SK-N-SH (cell line): Measurements from ENCODE around the gene ABCA7. TPM values are rescaled to one million over a fixed set of nuclear protein-coding genes. Genes with fewer than 3 reads are reported as not detected.
"Not testable (repeated sequence)": the region's sequence is repeated elsewhere in the genome, so short reads cannot be mapped to it uniquely, and the experiment has no call there.

ENCODE experiments used
- CTCF ChIA-PET: fragments of 300-600, 350-600 bp; formaldehyde crosslinking; extraction: SDS; loops from one replicate; lab custom pipeline; 2021; lab: Yijun Ruan, JAX
- POLR2A ChIA-PET: fragments of 350-600 bp; sonication (Branson Sonifier 250); formaldehyde crosslinking; extraction: SDS; loops from one replicate; lab custom pipeline; 2020; ENCODE audit warnings: antibody characterized with exemption, inconsistent platforms; lab: Yijun Ruan, JAX
- DNase-seq: peaks from one replicate; pipeline ENCODE4 v3.0.0; 2012
- H2AFZ ChIP-seq: fragments of 200-600 bp; sonication (generic); 2 replicates; pipeline ENCODE4 v1.8.1; 2016; ENCODE audit warnings: antibody characterized with exemption, mild to moderate bottlenecking, low read depth
- H3F3A ChIP-seq: fragments of 200-600 bp; sonication (generic); replicated peaks from 2 replicates; pipeline ENCODE3; 2016; ENCODE audit warnings: antibody characterized with exemption, mild to moderate bottlenecking; ENCODE audit not compliant: insufficient read depth
- H3K27ac ChIP-seq, 2 experiments: fragments of 200-500 bp in 1 of 2; fragments of 200-600 bp in 1 of 2; sonication (Bioruptor generic) in 1 of 2; sonication (generic), shearing (Covaris generic) in 1 of 2; 2 replicates each; pipeline versions ENCODE4 v1.5.1 to v1.6.1; 2014 to 2016; ENCODE audit warnings: low read depth in 2 of 2, inconsistent platforms in 1 of 2, low read length in 1 of 2, mild to moderate bottlenecking in 1 of 2, mixed read lengths in 1 of 2
- H3K27me3 ChIP-seq: fragments of 200-600 bp; sonication (generic), shearing (Covaris generic); 2 replicates; pipeline ENCODE4 v1.6.1; 2016; ENCODE audit warnings: mixed run types; ENCODE audit not compliant: insufficient read depth
- H3K36me3 ChIP-seq, 2 experiments: fragments of 200-500 bp in 1 of 2; fragments of 200-600 bp in 1 of 2; sonication (Bioruptor generic) in 1 of 2; sonication (generic) in 1 of 2; replicated peaks in 1 of 2; 2 replicates each; pipeline versions ENCODE3 to v1.5.1; 2014 to 2016; ENCODE audit warnings: low read length in 1 of 2, mild to moderate bottlenecking in 1 of 2; ENCODE audit not compliant: insufficient read depth in 2 of 2, control insufficient read depth in 1 of 2
- H3K4me1 ChIP-seq, 2 experiments: fragments of 200-500 bp in 1 of 2; fragments of 200-600 bp in 1 of 2; sonication (Bioruptor generic) in 1 of 2; sonication (generic), shearing (Covaris generic) in 1 of 2; 2 replicates each; pipeline versions ENCODE4 v1.5.1 to v1.6.1; 2014 to 2016; ENCODE audit warnings: low read depth in 1 of 2, low read length in 1 of 2, mixed run types in 1 of 2; ENCODE audit not compliant: insufficient read depth in 2 of 2, control insufficient read depth in 1 of 2
- H3K4me2 ChIP-seq: fragments of 200-600 bp; sonication (generic), shearing (Covaris generic); 2 replicates; pipeline ENCODE4 v1.6.1; 2017; ENCODE audit warnings: mixed run types
- H3K4me3 ChIP-seq, 2 experiments: fragments of 200-500 bp in 1 of 2; fragments of 200-600 bp in 1 of 2; sonication (Bioruptor generic) in 1 of 2; sonication (generic), shearing (Covaris generic) in 1 of 2; 2 replicates each; pipeline versions ENCODE4 v1.5.1 to v1.8.1; 2014 to 2016; ENCODE audit warnings: low read depth in 2 of 2, inconsistent platforms in 1 of 2, low read length in 1 of 2, mild to moderate bottlenecking in 1 of 2, mixed read lengths in 1 of 2, moderate library complexity in 1 of 2
- H3K79me2 ChIP-seq: fragments of 200-600 bp; sonication (generic); 2 replicates; pipeline ENCODE4 v1.8.1; 2017; ENCODE audit warnings: mild to moderate bottlenecking; ENCODE audit not compliant: insufficient read depth
- H3K9ac ChIP-seq: fragments of 200-600 bp; sonication (generic); 2 replicates; pipeline ENCODE4 v1.6.1; 2017; ENCODE audit warnings: mixed run types
- H3K9me2 ChIP-seq: fragments of 200-600 bp; sonication (generic); 2 replicates; pipeline ENCODE4 v1.6.1; 2017; ENCODE audit warnings: mixed run types
- H3K9me3 ChIP-seq: fragments of 200-600 bp; sonication (generic); 2 replicates; pipeline ENCODE4 v1.6.1; 2017; ENCODE audit warnings: mixed run types, mild to moderate bottlenecking, moderate library complexity
- H4K20me1 ChIP-seq: fragments of 200-600 bp; sonication (generic); 2 replicates; pipeline ENCODE4 v1.6.1; 2017; ENCODE audit warnings: mild to moderate bottlenecking, mixed run types; ENCODE audit not compliant: insufficient read depth
- NFIC ChIP-seq: IDR thresholded peaks from 2 replicates; pipeline ENCODE4 v1.4.0; 2012; ENCODE audit warnings: borderline replicate concordance
- NRF1 ChIP-seq: IDR thresholded peaks from 2 replicates; pipeline ENCODE4 v1.6.1; 2012; ENCODE audit warnings: low read depth, mild to moderate bottlenecking, low read length
- POLR2AphosphoS5 ChIP-seq: IDR thresholded peaks from 2 replicates; pipeline ENCODE4 v1.6.1; 2012; ENCODE audit warnings: low read depth, low read length
- TEAD4 ChIP-seq: IDR thresholded peaks from 2 replicates; pipeline ENCODE4 v1.4.0; 2012; ENCODE audit warnings: mild to moderate bottlenecking, borderline replicate concordance; ENCODE audit not compliant: insufficient read depth
- WGBS: methylation state at CpG from one replicate; pipeline ENCODE4 v1.1.6; 2017; ENCODE audit warnings: low lambda C conversion rate; 5-methylcytosine and 5-hydroxymethylcytosine counted together
- polyA plus RNA-seq, 3 experiments: library from polyadenylated mRNA; depleted of rRNA; stranded (reverse); fragments of >200 nt; gene quantifications; 2 replicates each; pipeline ENCODE4 v1.2.3, GENCODE V29; 2012
- small RNA-seq, 7 experiments: library from RNA; depleted of rRNA; stranded (forward); fragments of <200 nt; gene quantifications; one replicate each; pipeline ENCODE3, GENCODE V24; 2012
- TF ChIP-seq, protein P1 (sequence below): IDR thresholded peaks from 2 replicates; pipeline ENCODE4; 2012
- TF ChIP-seq, protein P2 (sequence below): fragments of 150-350 bp; IDR thresholded peaks from 2 replicates; pipeline ENCODE4 v1.6.1; 2016; ENCODE audit warnings: mild to moderate bottlenecking, low read depth, low read length

ABCA7 gene
- polyA plus RNA-seq, 1 of the 3 experiments (the other 2 are of a cell fraction) = 7.8 TPM

DNA sequence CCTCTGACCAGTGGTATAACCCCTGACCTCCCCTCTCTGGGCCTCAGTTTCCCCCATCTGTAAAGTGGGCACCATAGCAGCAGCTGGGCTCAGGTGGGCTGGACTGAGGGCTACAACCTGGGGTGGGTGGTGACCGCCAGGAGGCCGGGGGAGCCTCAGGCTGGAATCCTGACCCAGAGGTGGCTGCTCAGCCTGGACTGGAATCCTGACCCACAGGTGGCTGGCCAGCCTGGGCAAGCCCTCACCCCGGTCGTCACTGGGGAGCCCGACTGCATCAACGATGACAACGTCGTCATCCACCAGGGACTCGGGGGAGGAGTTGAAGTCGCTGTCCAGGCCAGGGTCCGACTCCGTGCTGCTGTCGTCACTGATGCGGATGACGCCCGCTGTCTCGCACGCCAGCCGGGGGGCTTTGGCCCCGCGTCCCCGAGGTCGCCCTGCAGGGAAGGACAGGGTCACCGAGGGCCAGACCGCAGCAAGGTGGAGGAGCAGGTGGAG lies 74.1 kb downstream of the ABCA7 start:
- Histone ChIP-seq H3F3A (peaks cover 4% of the 10 kb centered on the region), H3K79me2 (no peaks in the 10 kb centered on the region), H3K4me1 (peaks cover 5 to 7% of the 10 kb centered on the region in 2 experiments; a peak in 2 of 4 replicates), H3K4me3 (no peak overlapping the region), H3K36me3 (peaks cover 0 to 28% of the 10 kb centered on the region in 2 experiments), H3K9me3 (no peaks in the 10 kb centered on the region), H4K20me1 (no peaks in the 10 kb centered on the region), H3K4me2 (no peak overlapping the region), H2AFZ (no peak overlapping the region), H3K9ac (no peak overlapping the region), H3K27ac (peak overlapping the region; percentile 32 to 79; a peak in 2 of 4 replicates), H3K27me3 (no peaks in the 10 kb centered on the region), H3K9me2 (no peaks in the 10 kb centered on the region)
- no peak for TF ChIP-seq POLR2AphosphoS5
- TF ChIP-seq, protein P1, sequence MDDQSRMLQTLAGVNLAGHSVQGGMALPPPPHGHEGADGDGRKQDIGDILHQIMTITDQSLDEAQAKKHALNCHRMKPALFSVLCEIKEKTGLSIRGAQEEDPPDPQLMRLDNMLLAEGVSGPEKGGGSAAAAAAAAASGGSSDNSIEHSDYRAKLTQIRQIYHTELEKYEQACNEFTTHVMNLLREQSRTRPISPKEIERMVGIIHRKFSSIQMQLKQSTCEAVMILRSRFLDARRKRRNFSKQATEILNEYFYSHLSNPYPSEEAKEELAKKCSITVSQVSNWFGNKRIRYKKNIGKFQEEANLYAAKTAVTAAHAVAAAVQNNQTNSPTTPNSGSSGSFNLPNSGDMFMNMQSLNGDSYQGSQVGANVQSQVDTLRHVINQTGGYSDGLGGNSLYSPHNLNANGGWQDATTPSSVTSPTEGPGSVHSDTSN = no peak
- TF ChIP-seq TEAD4 = no peak
- TF ChIP-seq, protein P2, sequence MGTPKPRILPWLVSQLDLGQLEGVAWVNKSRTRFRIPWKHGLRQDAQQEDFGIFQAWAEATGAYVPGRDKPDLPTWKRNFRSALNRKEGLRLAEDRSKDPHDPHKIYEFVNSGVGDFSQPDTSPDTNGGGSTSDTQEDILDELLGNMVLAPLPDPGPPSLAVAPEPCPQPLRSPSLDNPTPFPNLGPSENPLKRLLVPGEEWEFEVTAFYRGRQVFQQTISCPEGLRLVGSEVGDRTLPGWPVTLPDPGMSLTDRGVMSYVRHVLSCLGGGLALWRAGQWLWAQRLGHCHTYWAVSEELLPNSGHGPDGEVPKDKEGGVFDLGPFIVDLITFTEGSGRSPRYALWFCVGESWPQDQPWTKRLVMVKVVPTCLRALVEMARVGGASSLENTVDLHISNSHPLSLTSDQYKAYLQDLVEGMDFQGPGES = no peak
- TF ChIP-seq NFIC = no peak
- no peak for TF ChIP-seq NRF1
- WGBS = no CpG with 5 or more reads among the region's 25 CpGs
- DNase-seq = no peak
- ChIA-PET POLR2A (interaction anchor here (0.9 to 2.0 kb wide), 2 partner anchors 10 to 80 kb away, joined by 9 to 15 read pairs; partner anchors contain the start of gene GPX4), CTCF (interaction anchor here (0.6 to 3.8 kb wide), 44 partner anchors 9 to 485 kb away, joined by 3 to 63 read pairs (median 7); partner anchors contain the start of genes ARHGAP45, ATP5F1D, GPX4 and POLR2E)

- H3K27me3 ChIP-seq, H3K4me2 ChIP-seq, H3K79me2 ChIP-seq, H2AFZ ChIP-seq, H4K20me1 ChIP-seq, H3F3A ChIP-seq, H3K9me3 ChIP-seq, H3K9me2 ChIP-seq, H3K9ac ChIP-seq, DNase-seq, H3K4me1 ChIP-seq, H3K4me3 ChIP-seq, H3K27ac ChIP-seq, POLR2A ChIA-PET: not testable (repeated sequence)
- H3K36me3 ChIP-seq = peaks cover 0 to 29% of the 10 kb centered on the region in 2 experiments
- CTCF ChIA-PET = interaction anchor here (2.2 to 3.8 kb wide), 5 partner anchors 8 to 126 kb away, joined by 12 to 44 read pairs (median 32); partner anchors contain the start of genes ATP5F1D and GPX4
- 97% methylated on average over 9 of the region's 9 CpGs for WGBS
Observed at GRCh38 chr19:1114728-1115127, 74.8 kb downstream of the ABCA7 start.

Small RNAs within 50 kb of the gene (small RNA-seq; reads per million reads assigned to genes)
- gene RNU6-2 = 0.11 to 68.0 (median 1.3) reads per million in 7 experiments

Other genes with a start within 250 kb of the ABCA7 start
- gene PTBP1, start 242.7 kb upstream of the ABCA7 start, polyA plus RNA-seq (2012; rRNA removed) = 172 and 243 TPM in 2 replicates
- gene PLPPR3, start 218.2 kb upstream of the ABCA7 start, polyA plus RNA-seq (2012; rRNA removed) = 1.5 and 1.6 TPM in 2 replicates
- gene AZU1, start 212.3 kb upstream of the ABCA7 start, polyA plus RNA-seq (2012; rRNA removed) = 0.15 TPM in 2 replicates
- gene PRTN3, start 199.1 kb upstream of the ABCA7 start, polyA plus RNA-seq (2012; rRNA removed) = not detected in 2 replicates
- gene ELANE, start 187.8 kb upstream of the ABCA7 start, polyA plus RNA-seq (2012; rRNA removed) = not detected in 2 replicates
- 2.5 and 3.2 TPM in 2 replicates for gene CFD, start 180.4 kb upstream of the ABCA7 start, polyA plus RNA-seq (2012; rRNA removed)
- gene MED16, start 146.9 kb upstream of the ABCA7 start, polyA plus RNA-seq (2012; rRNA removed) = 30.0 and 40.6 TPM in 2 replicates
- gene RNU6-9, start 146.6 kb upstream of the ABCA7 start, polyA plus RNA-seq (2012; rRNA removed) = not detected in 2 replicates
- gene R3HDM4, start 126.9 kb upstream of the ABCA7 start, polyA plus RNA-seq (2012; rRNA removed) = 39.2 and 41.4 TPM in 2 replicates
- not detected in 2 replicates for gene KISS1R, start 122.8 kb upstream of the ABCA7 start, polyA plus RNA-seq (2012; rRNA removed)
- gene ARID3A, start 114.1 kb upstream of the ABCA7 start, polyA plus RNA-seq (2012; rRNA removed) = 4.4 and 8.6 TPM in 2 replicates
- 47.9 and 51.5 TPM in 2 replicates for gene WDR18, start 55.8 kb upstream of the ABCA7 start, polyA plus RNA-seq (2012; rRNA removed)
- 1.5 and 1.8 TPM in 2 replicates for gene GRIN3B, start 39.7 kb upstream of the ABCA7 start, polyA plus RNA-seq (2012; rRNA removed)
- gene TMEM259, start 19.0 kb upstream of the ABCA7 start, polyA plus RNA-seq (2012; rRNA removed) = 138 and 145 TPM in 2 replicates
- not detected in 2 replicates for gene RNU6-2, start 18.6 kb upstream of the ABCA7 start, polyA plus RNA-seq (2012; rRNA removed)
- 152 and 279 TPM in 2 replicates for gene CNN2, start 13.5 kb upstream of the ABCA7 start, polyA plus RNA-seq (2012; rRNA removed)
- 2.8 and 4.2 TPM in 2 replicates for gene ARHGAP45, start 27.1 kb downstream of the ABCA7 start, polyA plus RNA-seq (2012; rRNA removed)
- gene POLR2E, start 55.3 kb downstream of the ABCA7 start, polyA plus RNA-seq (2012; rRNA removed) = 238 and 283 TPM in 2 replicates
- gene GPX4, start 63.9 kb downstream of the ABCA7 start, polyA plus RNA-seq (2012; rRNA removed) = 566 and 925 TPM in 2 replicates
- gene SBNO2, start 134.2 kb downstream of the ABCA7 start, polyA plus RNA-seq (2012; rRNA removed) = 15.7 and 18.3 TPM in 2 replicates
- 53.5 and 55.5 TPM in 2 replicates for gene STK11, start 165.7 kb downstream of the ABCA7 start, polyA plus RNA-seq (2012; rRNA removed)
- gene CBARP, start 197.9 kb downstream of the ABCA7 start, polyA plus RNA-seq (2012; rRNA removed) = 4.8 and 5.1 TPM in 2 replicates
- gene ATP5F1D, start 201.6 kb downstream of the ABCA7 start, polyA plus RNA-seq (2012; rRNA removed) = 133 and 226 TPM in 2 replicates
- gene MIDN, start 208.5 kb downstream of the ABCA7 start, polyA plus RNA-seq (2012; rRNA removed) = 8.2 and 13.9 TPM in 2 replicates
- 762 and 857 TPM in 2 replicates for gene CIRBP, start 229.2 kb downstream of the ABCA7 start, polyA plus RNA-seq (2012; rRNA removed)
- gene FAM174C, start 235.4 kb downstream of the ABCA7 start, polyA plus RNA-seq (2012; rRNA removed) = 53.5 and 78.0 TPM in 2 replicates
- 0.67 and 1.1 TPM in 2 replicates for gene EFNA2, start 245.8 kb downstream of the ABCA7 start, polyA plus RNA-seq (2012; rRNA removed)